NCI-H345 (cell line): Measurements from ENCODE around the gene RIC3.
"Not testable (repeated sequence)": the region's sequence is repeated elsewhere in the genome, so short reads cannot be mapped to it uniquely, and the experiment has no call there.

Source experiments
- DNase-seq: peaks from one replicate; lab custom pipeline; 2025; lab: John Stamatoyannopoulos, UW

Gene RIC3

GRCh38 chr11:8190431-8190830 is 21.6 kb upstream of the RIC3 start:
- DNase-seq: no peak

DNA sequence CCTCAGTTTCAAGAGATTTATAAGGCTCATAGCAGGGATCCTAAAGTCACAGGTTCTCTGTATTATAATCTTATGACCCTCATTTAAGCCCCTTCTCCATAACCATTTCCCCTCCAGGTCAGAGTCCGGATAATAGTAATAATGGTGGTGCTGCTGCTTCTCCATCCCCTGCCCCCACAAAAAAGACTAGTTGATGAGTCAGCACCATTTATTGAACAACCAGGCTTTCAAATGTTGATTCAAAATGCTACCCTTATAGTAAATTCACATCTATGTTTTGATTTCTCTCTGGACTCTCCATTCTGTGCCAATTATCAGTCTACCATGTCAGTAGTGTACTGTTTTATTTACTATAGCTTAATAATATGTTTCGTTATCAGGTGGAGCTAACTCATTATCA is 17.6 kb upstream of the RIC3 start:
- no peak for DNase-seq

DNA sequence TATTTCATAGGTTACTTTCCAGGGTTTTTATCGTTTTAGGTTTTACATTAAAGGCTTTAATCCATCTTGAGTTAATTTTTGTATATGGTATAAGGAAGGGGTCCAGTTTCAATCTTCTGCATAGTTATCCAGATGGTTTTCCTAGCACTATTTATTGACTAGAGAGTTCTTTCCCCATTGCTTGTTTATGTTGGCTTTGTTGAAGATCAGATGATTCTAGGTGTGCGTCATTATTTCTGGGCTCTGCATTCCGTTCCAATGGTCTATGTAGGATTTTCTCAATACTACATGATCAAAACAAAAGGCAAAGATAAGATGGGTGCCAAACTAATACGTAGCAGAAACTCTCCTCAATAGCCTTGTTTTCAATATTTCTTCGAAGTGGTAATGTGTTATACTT is 14.3 kb upstream of the RIC3 start:
- DNase-seq: no peak

- DNase-seq: no peak
These were observed 11.6 kb upstream of the RIC3 start for GRCh38 chr11:8180469-8180868.

GRCh38 chr11:8178297-8178696 is 9.5 kb upstream of the RIC3 start:
- no peak for DNase-seq

- DNase-seq: no peak
These were observed 8.3 kb upstream of the RIC3 start for GRCh38 chr11:8177136-8177535.

- no peak for DNase-seq
These were observed 1.0 kb downstream of the RIC3 start for GRCh38 chr11:8167796-8168195.

DNA sequence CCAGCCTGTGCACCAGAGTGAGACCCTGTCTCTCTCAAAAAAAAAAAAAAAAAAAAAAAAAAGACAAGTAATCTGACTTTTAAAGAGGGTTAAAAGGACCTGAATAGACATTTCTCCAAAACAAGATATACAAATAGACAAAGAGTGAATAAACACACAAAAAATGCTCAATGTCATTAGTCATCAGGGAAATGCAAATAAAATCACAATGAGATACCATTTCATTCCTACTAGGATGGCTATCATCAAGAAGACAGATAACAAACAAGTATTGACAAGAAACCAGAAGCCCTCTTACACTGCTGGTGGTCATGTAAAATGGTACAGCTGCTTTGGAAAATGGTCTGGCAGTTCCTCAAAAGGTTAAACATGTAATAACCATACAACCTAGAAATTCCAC is 4.1 kb downstream of the RIC3 start:
- no peak for DNase-seq

GRCh38 chr11:8161627-8162304 is 7.1 kb downstream of the RIC3 start:
- not testable (repeated sequence) for DNase-seq

DNA sequence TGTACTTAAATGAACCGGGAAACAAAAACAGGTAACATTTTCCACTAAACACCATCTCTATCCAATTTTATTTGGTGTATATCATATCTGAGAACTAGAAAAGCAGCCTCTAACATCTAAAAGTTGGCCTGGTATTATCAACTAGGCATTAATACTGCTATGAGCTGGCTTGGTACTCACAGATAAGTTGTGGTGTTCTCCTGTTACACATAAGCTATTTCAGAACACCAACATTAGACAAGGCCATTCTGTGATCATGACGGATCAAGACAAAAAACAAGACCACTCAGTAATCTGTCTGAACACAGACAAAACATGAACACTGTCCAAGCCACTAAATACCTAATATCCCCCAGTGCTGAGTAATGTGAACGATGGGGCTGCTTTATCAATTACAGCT is 11.9 kb downstream of the RIC3 start:
- no peak for DNase-seq

DNA sequence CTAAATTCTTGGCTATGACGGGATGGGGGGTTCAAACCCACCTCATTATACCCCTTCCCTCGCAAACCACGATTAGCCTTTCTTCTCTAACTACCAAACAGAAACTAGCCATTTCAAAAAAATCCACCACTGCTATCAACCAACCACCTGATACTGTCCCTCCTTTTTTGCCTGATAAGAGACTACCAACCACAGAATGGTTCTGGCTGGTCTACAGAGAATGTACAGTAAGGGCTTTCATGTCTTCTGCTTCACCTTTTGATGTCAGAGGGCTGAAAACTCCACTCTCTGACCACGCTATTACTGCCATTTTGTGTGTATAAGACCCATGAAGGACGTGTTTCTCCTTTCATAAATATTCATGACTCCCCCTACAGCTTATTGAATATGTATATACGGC is 19.1 kb downstream of the RIC3 start:
- no peak for DNase-seq

GRCh38 chr11:8138526-8138925 is 30.3 kb downstream of the RIC3 start:
- no peak for DNase-seq

DNA sequence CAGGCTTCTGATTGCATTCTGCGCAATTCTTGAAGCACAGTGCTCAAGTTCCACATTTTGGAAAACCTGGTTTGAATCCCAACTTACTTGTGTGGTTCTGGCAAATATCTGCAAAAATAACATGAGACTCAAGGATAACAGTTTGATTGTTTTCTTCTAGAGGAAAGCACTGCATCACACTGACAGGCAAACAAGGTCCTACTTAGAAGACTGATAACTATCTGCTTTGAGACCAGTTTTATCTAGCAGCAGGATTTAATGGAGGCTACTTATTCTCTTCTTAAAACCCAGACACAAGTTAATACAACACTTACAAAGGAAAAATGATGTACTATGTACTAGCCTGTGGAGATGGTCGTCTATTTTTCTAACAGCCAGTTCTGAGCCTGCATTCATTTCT is 41.4 kb downstream of the RIC3 start:
- no peak for DNase-seq

GRCh38 chr11:8126649-8127289 is 42.1 kb downstream of the RIC3 start:
- DNase-seq: no peak

GRCh38 chr11:8122173-8122764 is 46.6 kb downstream of the RIC3 start:
- no peak for DNase-seq

DNA sequence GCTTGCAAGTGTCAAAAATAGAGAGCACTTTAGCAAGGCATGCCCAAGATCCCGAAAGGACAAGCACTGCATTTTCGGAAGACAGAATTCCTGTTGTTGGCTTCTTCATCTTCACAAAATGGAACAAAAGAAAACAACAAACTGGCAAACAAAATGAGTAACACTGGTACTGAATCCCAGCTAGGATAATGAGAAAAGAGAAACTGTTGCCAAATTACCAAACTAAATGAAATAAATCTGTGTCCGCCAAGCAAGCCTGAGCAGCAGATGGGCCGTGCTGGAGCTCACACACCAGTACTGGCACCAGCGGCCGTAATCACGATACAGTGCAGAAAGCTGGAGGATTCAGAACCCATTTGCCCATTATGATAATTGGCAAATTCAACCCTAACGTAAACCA is 57.2 kb downstream of the RIC3 start:
- no peak for DNase-seq

- DNase-seq: no peak
These were observed 58.4 kb downstream of the RIC3 start for GRCh38 chr11:8110396-8110795.

DNA sequence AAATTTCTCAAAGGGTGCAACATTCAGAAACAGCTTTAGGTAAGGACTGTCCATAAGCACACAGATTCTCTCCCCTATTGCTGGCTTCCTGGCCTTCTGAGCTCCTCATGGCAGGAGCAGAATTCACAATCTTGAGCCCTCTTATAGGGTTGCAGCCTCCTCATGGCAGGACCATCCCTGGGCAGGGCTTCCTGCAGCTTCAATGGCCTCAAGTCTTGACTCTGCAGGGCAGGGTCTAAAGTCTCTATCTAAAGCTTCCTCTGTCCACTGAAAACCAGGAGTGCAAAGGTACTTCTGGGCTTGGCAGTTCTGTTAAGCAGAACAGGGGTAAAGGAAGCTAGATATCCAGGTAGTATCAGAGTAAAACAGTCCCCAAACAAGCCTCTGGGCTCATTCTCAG is 59.1 kb downstream of the RIC3 start:
- no peak for DNase-seq

GRCh38 chr11:8108421-8108820 is 60.4 kb downstream of the RIC3 start:
- DNase-seq: no peak

GRCh38 chr11:8107642-8108041 is 61.2 kb downstream of the RIC3 start:
- DNase-seq: no peak

DNA sequence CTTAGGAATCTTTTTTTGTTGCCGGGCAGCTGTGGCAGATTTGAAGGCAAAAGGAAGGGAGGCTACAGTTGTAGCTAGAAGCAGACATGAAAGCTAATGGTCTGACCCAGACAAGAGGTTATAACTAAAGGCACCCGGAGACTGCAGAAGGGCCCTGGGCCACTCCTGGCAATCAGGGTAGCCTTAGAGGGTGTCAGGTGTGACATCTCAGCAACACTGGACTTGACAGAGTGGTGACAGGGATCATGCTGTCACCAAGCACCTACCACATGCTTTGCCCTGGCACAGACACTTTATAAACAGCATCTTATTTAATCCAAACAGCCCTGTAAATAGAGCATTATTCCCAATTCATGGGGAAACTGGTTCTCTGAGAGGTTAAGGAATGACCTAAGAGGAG is 62.1 kb downstream of the RIC3 start:
- DNase-seq: no peak

GRCh38 chr11:8105666-8106065 is 63.2 kb downstream of the RIC3 start:
- no peak for DNase-seq

GRCh38 chr11:8105133-8105532 is 63.7 kb downstream of the RIC3 start:
- DNase-seq: no peak

DNA sequence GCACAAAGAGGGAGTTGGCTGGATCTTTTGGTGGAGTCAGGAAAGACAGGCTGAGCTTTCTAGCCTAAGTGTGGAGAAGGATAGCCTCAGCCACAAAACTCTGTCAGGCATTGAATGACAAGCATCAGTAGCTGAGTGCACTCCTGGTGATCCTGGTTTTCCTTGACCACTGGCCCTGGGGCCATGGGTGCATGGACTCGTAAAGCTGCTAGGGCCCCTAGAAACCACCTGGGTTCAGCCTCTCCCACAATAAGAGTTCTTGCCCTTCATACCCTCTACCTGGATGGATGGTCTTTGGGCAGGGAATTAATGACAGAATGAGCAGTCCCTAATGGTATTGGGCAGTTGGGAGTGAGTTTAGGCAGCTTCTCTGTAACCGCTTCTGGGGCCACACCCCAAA is 64.9 kb downstream of the RIC3 start:
- no peak for DNase-seq
